Breast epithelium (tissue), 4 donors: Measurements from ENCODE around the gene TGFA. TPM values are rescaled to one million over a fixed set of nuclear protein-coding genes. Genes with fewer than 3 reads are reported as not detected.

ENCODE experiments used
- DNase-seq, 2 donors: peaks; one replicate each; pipeline ENCODE4 v3.0.0-alpha.2; 2019; ENCODE audit warnings: low spot score in 2 of 2
- H3K27ac ChIP-seq, 2 donors: fragments of 200-600 bp; sonication (generic) in 1 of 2; one replicate each; pipeline ENCODE4 v1.5.1; 2016 to 2019; ENCODE audit warnings: mild to moderate bottlenecking in 1 of 2
- H3K27me3 ChIP-seq, 2 donors: fragments of 200-600 bp; sonication (generic) in 1 of 2; one replicate each; pipeline versions ENCODE4 v1.5.1 to v1.6.0; 2017 to 2019; ENCODE audit warnings: control low read depth in 1 of 2, mild to moderate bottlenecking in 1 of 2
- H3K36me3 ChIP-seq: fragments of 200-600 bp; one replicate; pipeline ENCODE4 v1.5.1; 2019
- H3K4me1 ChIP-seq, 2 donors: fragments of 200-600 bp; sonication (generic); one replicate each; pipeline ENCODE4 v1.5.1; 2016 to 2019; ENCODE audit warnings: control low read depth in 1 of 2
- H3K4me3 ChIP-seq, 3 donors: fragments of 200-600 bp; sonication (generic); 1 replicate in 2 of 3; 2 replicates in 1 of 3; pipeline ENCODE4 v1.5.1; 2016 to 2019; ENCODE audit warnings: mild to moderate bottlenecking in 3 of 3, moderate library complexity in 2 of 3
- H3K9me3 ChIP-seq, 2 donors: fragments of 200-600 bp; sonication (generic) in 1 of 2; one replicate each; pipeline ENCODE4 v1.5.1; 2016 to 2019; ENCODE audit warnings: control low read depth in 1 of 2
- CTCF ChIP-seq, 3 donors: fragments of 450-650 bp; IDR thresholded peaks; one replicate each; pipeline ENCODE4 v1.5.1; 2016 to 2017; ENCODE audit warnings: antibody characterized with exemption in 3 of 3, mild to moderate bottlenecking in 3 of 3, moderate library complexity in 3 of 3
- POLR2A ChIP-seq: fragments of 450-650 bp; IDR thresholded peaks from one replicate; pipeline ENCODE4 v1.6.1; 2016; ENCODE audit warnings: antibody characterized with exemption, mild to moderate bottlenecking, moderate library complexity
- POLR2AphosphoS5 ChIP-seq, 3 donors: sonication (generic); formaldehyde crosslinking; IDR thresholded peaks; one replicate each; pipeline ENCODE4 v1.6.1; 2017; ENCODE audit warnings: antibody characterized with exemption in 3 of 3
- intact Hi-C: fragments of 100-400 bp; cut with DNase I; formaldehyde crosslinking; loops from one replicate; pipeline ENCODE4 v1.15.1; 2023; ENCODE audit warnings: low total_unique reads
- total RNA-seq, 3 donors: library from RNA; depleted of rRNA; stranded (reverse); fragments of >200 nt; gene quantifications; one replicate each; pipeline ENCODE4 v1.1.0, GENCODE V29; 2016

The TGFA gene
- total RNA-seq, 3 donors from 2014 or later = 1.1 to 16.1 (median 4.9) TPM

- TF ChIP-seq POLR2AphosphoS5 (IDR thresholded peaks at IDR 0.05) = no peak
- no peak for TF ChIP-seq CTCF (IDR thresholded peaks at IDR 0.05)
- no peak for TF ChIP-seq POLR2A
- intact Hi-C loops = no loop called here
- no peaks in the 10 kb centered on the region for H3K4me1 ChIP-seq
- no peaks in the 10 kb centered on the region for H3K9me3 ChIP-seq
- no peak overlapping the region for H3K27ac ChIP-seq
- no peak for DNase-seq
- H3K4me3 ChIP-seq = no peak overlapping the region
- no peaks in the 10 kb centered on the region for H3K36me3 ChIP-seq
- H3K27me3 ChIP-seq = no peaks in the 10 kb centered on the region
Measured at GRCh38 chr2:70474256-70474848, 79.3 kb downstream of the TGFA start.

GRCh38 chr2:70473101-70473722 lies 80.4 kb downstream of the TGFA start:
- no peak for DNase-seq
- Histone ChIP-seq H3K36me3 (no peaks in the 10 kb centered on the region), H3K27me3 (no peaks in the 10 kb centered on the region), H3K9me3 (no peaks in the 10 kb centered on the region), H3K27ac (no peak overlapping the region), H3K4me1 (no peaks in the 10 kb centered on the region), H3K4me3 (no peak overlapping the region)
- intact Hi-C loops = no loop called here
- no peak for TF ChIP-seq POLR2A
- TF ChIP-seq CTCF (IDR thresholded peaks at IDR 0.05) = no peak
- no peak for TF ChIP-seq POLR2AphosphoS5 (IDR thresholded peaks at IDR 0.05)

- Histone ChIP-seq H3K4me3 (no peak overlapping the region), H3K4me1 (no peaks in the 10 kb centered on the region), H3K36me3 (no peaks in the 10 kb centered on the region), H3K9me3 (no peaks in the 10 kb centered on the region), H3K27ac (no peak overlapping the region), H3K27me3 (no peaks in the 10 kb centered on the region)
- no peak for DNase-seq
- TF ChIP-seq POLR2A (no peak), CTCF (IDR thresholded peaks at IDR 0.05) (no peak), POLR2AphosphoS5 (IDR thresholded peaks at IDR 0.05) (no peak)
- intact Hi-C loops = no loop called here
Measured at GRCh38 chr2:70472221-70472890, 81.3 kb downstream of the TGFA start.

- Histone ChIP-seq H3K4me1 (no peaks in the 10 kb centered on the region), H3K36me3 (no peaks in the 10 kb centered on the region), H3K9me3 (no peaks in the 10 kb centered on the region), H3K27ac (no peak overlapping the region), H3K4me3 (no peak overlapping the region), H3K27me3 (no peaks in the 10 kb centered on the region)
- intact Hi-C loops = no loop called here
- no peak for DNase-seq
- TF ChIP-seq CTCF (IDR thresholded peaks at IDR 0.05) (no peak), POLR2AphosphoS5 (IDR thresholded peaks at IDR 0.05) (no peak), POLR2A (no peak)
Measured at GRCh38 chr2:70471129-70471528, 82.5 kb downstream of the TGFA start.

- Histone ChIP-seq H3K4me3 (no peak overlapping the region), H3K27ac (no peak overlapping the region), H3K4me1 (no peaks in the 10 kb centered on the region), H3K36me3 (no peaks in the 10 kb centered on the region), H3K9me3 (no peaks in the 10 kb centered on the region), H3K27me3 (no peaks in the 10 kb centered on the region)
- TF ChIP-seq POLR2AphosphoS5 (IDR thresholded peaks at IDR 0.05) (no peak), POLR2A (no peak), CTCF (IDR thresholded peaks at IDR 0.05) (no peak)
- intact Hi-C loops = no loop called here
- DNase-seq = no peak
Measured at GRCh38 chr2:70469961-70470360, 83.7 kb downstream of the TGFA start.
